AG04449 (cell line): Measurements from ENCODE around the gene NLGN1.

ENCODE experiments used
- CTCF ChIA-PET: fragments of 350-600 bp; formaldehyde crosslinking; extraction: SDS; loops from one replicate; lab custom pipeline; 2021; ENCODE audit warnings: antibody characterized with exemption; lab: Yijun Ruan, JAX
- POLR2A ChIA-PET: fragments of 400-600, 350-600 bp; formaldehyde crosslinking; extraction: SDS; loops from one replicate; lab custom pipeline; 2020; ENCODE audit warnings: antibody characterized with exemption, inconsistent platforms; lab: Yijun Ruan, JAX
- DNase-seq: peaks from one replicate; pipeline ENCODE4 v3.0.0-alpha.2; 2010; ENCODE audit warnings: low read depth, low spot score
- H3K4me3 ChIP-seq: 2 replicates; pipeline ENCODE4 v1.5.1; 2011; ENCODE audit warnings: low read depth, mild to moderate bottlenecking, control low read depth, low read length
- CTCF ChIP-seq: IDR thresholded peaks from one replicate; pipeline ENCODE4 v1.5.1; 2011; ENCODE audit warnings: mild to moderate bottlenecking, moderate library complexity, low read length, control low read depth, inconsistent platforms; ENCODE audit not compliant: insufficient read depth; ENCODE audit errors: missing control alignments

Gene NLGN1

GRCh38 chr3:173690542-173691180 lies 293.1 kb downstream of the NLGN1 start:
- DNase-seq = no peak
- no peak overlapping the region for H3K4me3 ChIP-seq
- no peak for TF ChIP-seq CTCF
- ChIA-PET POLR2A (no interaction called here), CTCF (interaction anchor here (1.5 kb wide), 1 partner anchor 12 kb away, joined by 4 read pairs; no protein-coding TSS in a partner anchor)

GRCh38 chr3:173699353-173699752 lies 301.8 kb downstream of the NLGN1 start:
- no peak for TF ChIP-seq CTCF
- H3K4me3 ChIP-seq = no peak overlapping the region
- ChIA-PET POLR2A (no interaction called here), CTCF (no interaction called here)
- DNase-seq = no peak

- ChIA-PET CTCF (interaction anchor here (0.7 kb wide), 1 partner anchor 9 kb away, joined by 3 read pairs; no protein-coding TSS in a partner anchor), POLR2A (no interaction called here)
- H3K4me3 ChIP-seq = no peak overlapping the region
- no peak for TF ChIP-seq CTCF
- DNase-seq = no peak
Observed at GRCh38 chr3:173700336-173700735, 302.8 kb downstream of the NLGN1 start.

GRCh38 chr3:173702561-173702960 lies 305.0 kb downstream of the NLGN1 start:
- POLR2A ChIA-PET = no interaction called here
- CTCF ChIA-PET = no interaction called here
- DNase-seq = no peak
- no peak overlapping the region for H3K4me3 ChIP-seq
- TF ChIP-seq CTCF = no peak

GRCh38 chr3:173703771-173704170 lies 306.2 kb downstream of the NLGN1 start:
- TF ChIP-seq CTCF = no peak
- no peak overlapping the region for H3K4me3 ChIP-seq
- no peak for DNase-seq
- ChIA-PET CTCF (no interaction called here), POLR2A (no interaction called here)

- no peak for DNase-seq
Observed at GRCh38 chr3:173706630-173707029, 309.1 kb downstream of the NLGN1 start.

More at GRCh38 chr3:173706630-173707029, 309.1 kb downstream of the NLGN1 start:
- ChIA-PET CTCF (no interaction called here), POLR2A (no interaction called here)
- no peak overlapping the region for H3K4me3 ChIP-seq
- TF ChIP-seq CTCF = no peak
